Upper lobe of left lung (tissue), 4 donors: ENCODE data around the gene ASB18.

ENCODE experiments used
- EP300 ChIP-seq, 4 donors: sonication (generic); formaldehyde crosslinking; IDR thresholded peaks; one replicate each; pipeline ENCODE4 v1.5.1; 2017; ENCODE audit warnings: antibody characterized with exemption in 4 of 4, control low read depth in 2 of 4
- TF ChIP-seq, protein P1 (sequence below), 6 experiments: fragments of 450-650 bp in 4 of 6; fragments of 200-600 bp in 2 of 6; sonication (generic) in 2 of 6; IDR thresholded peaks; one replicate each; pipeline ENCODE4 v1.5.1; 2016 to 2019; ENCODE audit warnings: antibody characterized with exemption in 6 of 6

DNA sequence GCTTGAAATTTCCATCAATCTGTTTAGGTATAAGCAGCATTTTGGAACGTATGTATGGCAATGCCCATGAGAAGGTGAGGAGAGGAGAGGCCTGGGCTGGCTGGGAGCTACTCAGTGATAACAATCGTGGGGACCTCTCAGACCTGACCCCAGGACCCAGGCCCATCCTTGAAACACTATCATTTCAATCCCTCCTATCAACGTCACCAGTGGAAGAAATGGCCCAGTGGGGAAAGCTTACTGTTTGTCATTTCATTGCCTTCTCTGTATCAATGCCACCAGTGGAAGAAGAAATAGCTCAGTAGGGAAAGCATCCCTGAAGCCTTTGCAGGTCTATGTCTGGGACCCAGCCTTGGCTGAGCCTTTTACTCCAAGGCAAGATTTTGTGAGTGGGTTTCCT, 44.8 kb downstream of the ASB18 start:
- TF ChIP-seq, protein P1, sequence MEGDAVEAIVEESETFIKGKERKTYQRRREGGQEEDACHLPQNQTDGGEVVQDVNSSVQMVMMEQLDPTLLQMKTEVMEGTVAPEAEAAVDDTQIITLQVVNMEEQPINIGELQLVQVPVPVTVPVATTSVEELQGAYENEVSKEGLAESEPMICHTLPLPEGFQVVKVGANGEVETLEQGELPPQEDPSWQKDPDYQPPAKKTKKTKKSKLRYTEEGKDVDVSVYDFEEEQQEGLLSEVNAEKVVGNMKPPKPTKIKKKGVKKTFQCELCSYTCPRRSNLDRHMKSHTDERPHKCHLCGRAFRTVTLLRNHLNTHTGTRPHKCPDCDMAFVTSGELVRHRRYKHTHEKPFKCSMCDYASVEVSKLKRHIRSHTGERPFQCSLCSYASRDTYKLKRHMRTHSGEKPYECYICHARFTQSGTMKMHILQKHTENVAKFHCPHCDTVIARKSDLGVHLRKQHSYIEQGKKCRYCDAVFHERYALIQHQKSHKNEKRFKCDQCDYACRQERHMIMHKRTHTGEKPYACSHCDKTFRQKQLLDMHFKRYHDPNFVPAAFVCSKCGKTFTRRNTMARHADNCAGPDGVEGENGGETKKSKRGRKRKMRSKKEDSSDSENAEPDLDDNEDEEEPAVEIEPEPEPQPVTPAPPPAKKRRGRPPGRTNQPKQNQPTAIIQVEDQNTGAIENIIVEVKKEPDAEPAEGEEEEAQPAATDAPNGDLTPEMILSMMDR (IDR thresholded peaks at IDR 0.05) = no peak
- TF ChIP-seq EP300 (IDR thresholded peaks at IDR 0.05) = no peak
